Epidermal melanocyte (primary cell): ENCODE results near the gene SGPP2.
"Not testable (repeated sequence)": the region's sequence is repeated elsewhere in the genome, so short reads cannot be mapped to it uniquely, and the experiment has no call there.

ENCODE experiments used
- DNase-seq: peaks from one replicate; pipeline ENCODE4 v3.0.0; 2011; ENCODE audit warnings: low spot score; ENCODE audit not compliant: insufficient read length

Gene SGPP2

GRCh38 chr2:222572751-222573174, 148.4 kb downstream of the SGPP2 start:
- DNase-seq: peak; percentile 39

GRCh38 chr2:222575618-222576017, 151.3 kb downstream of the SGPP2 start:
- DNase-seq: no peak

GRCh38 chr2:222576171-222577081, 152.1 kb downstream of the SGPP2 start:
- no peak for DNase-seq

- DNase-seq: no peak
Observed at GRCh38 chr2:222577341-222577740, 153.0 kb downstream of the SGPP2 start.

- no peak for DNase-seq
Observed at GRCh38 chr2:222582928-222583327, 158.6 kb downstream of the SGPP2 start.

- not testable (repeated sequence) for DNase-seq
Observed at GRCh38 chr2:222584589-222584988, 160.2 kb downstream of the SGPP2 start.

- no peak for DNase-seq
Observed at GRCh38 chr2:222591661-222592060, 167.3 kb downstream of the SGPP2 start.

GRCh38 chr2:222592176-222592575, 167.8 kb downstream of the SGPP2 start:
- no peak for DNase-seq

- no peak for DNase-seq
Observed at GRCh38 chr2:222594679-222595078, 170.3 kb downstream of the SGPP2 start.

- no peak for DNase-seq
Observed at GRCh38 chr2:222595581-222595980, 171.2 kb downstream of the SGPP2 start.

- no peak for DNase-seq
Observed at GRCh38 chr2:222598611-222599010, 174.3 kb downstream of the SGPP2 start.

GRCh38 chr2:222603501-222603900, 179.2 kb downstream of the SGPP2 start:
- DNase-seq: no peak

GRCh38 chr2:222604749-222605515, 180.6 kb downstream of the SGPP2 start:
- peak; percentile 43 for DNase-seq

GRCh38 chr2:222606306-222606705, 182.0 kb downstream of the SGPP2 start:
- DNase-seq: no peak

- no peak for DNase-seq
Observed at GRCh38 chr2:222608081-222608480, 183.7 kb downstream of the SGPP2 start.

GRCh38 chr2:222609381-222609780, 185.0 kb downstream of the SGPP2 start:
- peak; percentile 20 for DNase-seq
